OCI-LY7 (cell line): ENCODE data around the gene RIN1. TPM values are rescaled to one million over a fixed set of nuclear protein-coding genes. Genes with fewer than 3 reads are reported as not detected.

Experiments used
- BruUV-seq: library from RNA; stranded (reverse); fragments of 400-500 nt; replicated peaks from 2 replicates; lab custom pipeline; 2021; lab: Mats Ljungman, UMichigan
- CTCF ChIA-PET: fragments of 300-600 bp; sonication (Branson Sonifier 250); formaldehyde crosslinking; loops from one replicate; lab custom pipeline; 2022; ENCODE audit warnings: antibody characterized with exemption; ENCODE audit not compliant: unreplicated experiment; lab: Charles Lee
- POLR2A ChIA-PET: fragments of 300-600 bp; sonication (Branson Sonifier 250); formaldehyde crosslinking; loops from one replicate; lab custom pipeline; 2022; ENCODE audit warnings: antibody characterized with exemption; lab: Charles Lee
- DNase-seq: peaks from one replicate; pipeline ENCODE4 v3.0.0-alpha.2; 2015; ENCODE audit warnings: low spot score
- H2AFZ ChIP-seq: fragments of 200-600 bp; sonication (generic), shearing (Covaris generic); 2 replicates; pipeline ENCODE4 v1.6.1; 2014; ENCODE audit warnings: mild to moderate bottlenecking, antibody characterized with exemption, low read length, moderate library complexity
- H3K27ac ChIP-seq: fragments of 200-600 bp; sonication (generic); 2 replicates; pipeline ENCODE4 v1.5.1; 2014; ENCODE audit warnings: mixed run types, low read depth, mild to moderate bottlenecking, moderate library complexity, low read length, inconsistent platforms; ENCODE audit not compliant: poor library complexity, severe bottlenecking
- H3K36me3 ChIP-seq: fragments of 200-600 bp; sonication (generic); 2 replicates; pipeline ENCODE4 v1.6.1; 2014; ENCODE audit warnings: mild to moderate bottlenecking, antibody characterized with exemption, low read length, moderate library complexity, mixed read lengths; ENCODE audit not compliant: insufficient read depth
- H3K4me1 ChIP-seq: fragments of 200-600 bp; sonication (generic); 2 replicates; pipeline ENCODE4 v1.5.1; 2014; ENCODE audit warnings: mild to moderate bottlenecking, low read length; ENCODE audit not compliant: insufficient read depth, poor library complexity, severe bottlenecking
- H3K4me2 ChIP-seq: fragments of 200-600 bp; sonication (generic); 2 replicates; pipeline ENCODE4 v1.6.1; 2014; ENCODE audit warnings: mild to moderate bottlenecking, low read length
- H3K4me3 ChIP-seq: fragments of 200-600 bp; sonication (generic); 2 replicates; pipeline ENCODE4 v1.5.1; 2014; ENCODE audit warnings: mild to moderate bottlenecking, low read depth, low read length; ENCODE audit not compliant: poor library complexity, severe bottlenecking
- H3K79me2 ChIP-seq: fragments of 200-600 bp; sonication (generic); 2 replicates; pipeline ENCODE4 v1.6.1; 2016; ENCODE audit warnings: low read depth, mild to moderate bottlenecking, low read length, moderate library complexity, mixed read lengths; ENCODE audit not compliant: insufficient read depth
- H3K9me2 ChIP-seq: fragments of 200-600 bp; sonication (generic); 2 replicates; pipeline ENCODE4 v1.6.1; 2016; ENCODE audit warnings: mild to moderate bottlenecking, low read length, mixed read lengths; ENCODE audit not compliant: insufficient read depth
- H3K9me3 ChIP-seq: fragments of 200-600 bp; sonication (generic); 2 replicates; pipeline ENCODE4 v1.6.1; 2014; ENCODE audit warnings: mild to moderate bottlenecking, mixed run types, low read length, mixed read lengths
- H4K20me1 ChIP-seq: fragments of 200-600 bp; sonication (generic); 2 replicates; pipeline ENCODE4 v1.6.1; 2014; ENCODE audit warnings: mild to moderate bottlenecking, antibody characterized with exemption, low read length, moderate library complexity, mixed read lengths; ENCODE audit not compliant: insufficient read depth
- EZH2phosphoT487 ChIP-seq: fragments of 200-600 bp; sonication (generic); IDR thresholded peaks from 2 replicates; pipeline ENCODE4 v1.6.1; 2018; ENCODE audit warnings: low read depth, borderline replicate concordance, mild to moderate bottlenecking, mixed run types, antibody characterized with exemption, low read length, moderate library complexity, mixed read lengths
- intact Hi-C: fragments of 100-400 bp; cut with micrococcal nuclease; formaldehyde crosslinking; loops from one replicate; pipeline ENCODE4 v1.10.0; 2022; ENCODE audit not compliant: unreplicated experiment
- total RNA-seq, 2 experiments: library from RNA; depleted of rRNA in 1 of 2; stranded (reverse); fragments of >200 nt in 1 of 2; shearing (Covaris generic) in 1 of 2; gene quantifications; 2 replicates each; pipeline ENCODE4 v1.2.3, GENCODE V29; 2014 to 2022
- TF ChIP-seq, protein P1 (sequence below): fragments of 200-600 bp; sonication (generic); conservative IDR thresholded peaks from 2 replicates; pipeline ENCODE4 v1.5.1; 2014; ENCODE audit warnings: mild to moderate bottlenecking, antibody characterized with exemption, low read length, moderate library complexity, mixed read lengths

The RIN1 gene
- total RNA-seq, 2 experiments from 2014 or later = 1.6 to 2.9 TPM

DNA sequence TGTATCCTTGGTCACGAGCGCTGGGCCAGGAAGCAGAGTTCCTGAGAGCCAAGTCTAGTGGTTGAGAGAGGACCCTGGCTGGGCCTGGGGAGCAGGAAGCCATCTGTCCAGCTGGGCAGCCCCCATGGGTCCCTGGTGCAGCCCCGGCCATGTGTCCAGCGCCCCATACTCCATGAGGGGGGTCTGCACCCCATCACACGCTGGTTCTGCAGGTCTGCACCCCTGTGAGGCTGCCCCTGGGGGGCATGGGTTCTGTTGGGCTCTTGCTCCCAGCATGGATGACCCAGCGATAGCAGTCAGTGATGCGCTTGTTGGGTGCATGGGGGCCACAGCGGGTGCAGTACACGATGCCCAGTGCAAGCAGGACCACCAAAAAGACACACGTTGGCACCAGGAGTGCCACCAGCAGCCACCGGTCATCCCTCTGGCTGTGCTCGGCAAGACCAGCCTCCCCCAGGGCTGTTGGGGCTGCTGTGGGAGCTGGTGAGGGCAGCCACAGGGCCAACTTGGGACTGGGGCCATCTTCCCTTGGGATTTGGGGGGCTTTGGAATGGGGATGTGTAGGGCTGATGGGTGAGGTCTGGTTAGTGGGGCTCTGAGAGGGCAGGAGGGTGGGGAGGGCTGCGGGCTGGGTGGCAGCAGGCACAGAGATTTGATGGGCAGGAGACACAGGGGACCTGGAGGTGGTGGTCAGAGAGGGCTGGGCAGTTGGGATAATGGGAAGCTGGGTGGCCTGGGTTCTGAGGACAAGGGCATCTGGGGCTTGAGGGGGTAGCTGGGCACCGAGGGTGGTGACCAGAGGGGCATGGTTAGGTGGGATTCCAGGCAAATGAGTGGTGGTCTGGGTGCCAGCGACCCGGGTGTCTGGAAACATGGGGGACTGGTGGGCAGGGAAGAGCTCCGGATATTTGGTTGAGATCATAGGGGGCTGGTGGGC, 21.4 kb downstream of the RIN1 start:
- no peak overlapping the region for H2AFZ ChIP-seq
- H3K9me3 ChIP-seq = no peaks in the 10 kb centered on the region
- intact Hi-C loops = loop anchor here (5.0 kb wide), 1 partner anchor 32 kb away; the partner anchor contains the start of genes B4GAT1 and BRMS1
- no TSS peak for BruUV-seq
- H3K4me2 ChIP-seq = no peak overlapping the region
- DNase-seq = no peak
- POLR2A ChIA-PET = no interaction called here
- CTCF ChIA-PET = no interaction called here
- H3K79me2 ChIP-seq = no peaks in the 10 kb centered on the region
- no peak for TF ChIP-seq EZH2phosphoT487
- TF ChIP-seq, protein P1, sequence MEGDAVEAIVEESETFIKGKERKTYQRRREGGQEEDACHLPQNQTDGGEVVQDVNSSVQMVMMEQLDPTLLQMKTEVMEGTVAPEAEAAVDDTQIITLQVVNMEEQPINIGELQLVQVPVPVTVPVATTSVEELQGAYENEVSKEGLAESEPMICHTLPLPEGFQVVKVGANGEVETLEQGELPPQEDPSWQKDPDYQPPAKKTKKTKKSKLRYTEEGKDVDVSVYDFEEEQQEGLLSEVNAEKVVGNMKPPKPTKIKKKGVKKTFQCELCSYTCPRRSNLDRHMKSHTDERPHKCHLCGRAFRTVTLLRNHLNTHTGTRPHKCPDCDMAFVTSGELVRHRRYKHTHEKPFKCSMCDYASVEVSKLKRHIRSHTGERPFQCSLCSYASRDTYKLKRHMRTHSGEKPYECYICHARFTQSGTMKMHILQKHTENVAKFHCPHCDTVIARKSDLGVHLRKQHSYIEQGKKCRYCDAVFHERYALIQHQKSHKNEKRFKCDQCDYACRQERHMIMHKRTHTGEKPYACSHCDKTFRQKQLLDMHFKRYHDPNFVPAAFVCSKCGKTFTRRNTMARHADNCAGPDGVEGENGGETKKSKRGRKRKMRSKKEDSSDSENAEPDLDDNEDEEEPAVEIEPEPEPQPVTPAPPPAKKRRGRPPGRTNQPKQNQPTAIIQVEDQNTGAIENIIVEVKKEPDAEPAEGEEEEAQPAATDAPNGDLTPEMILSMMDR = no peak
- peaks cover 42% of the 10 kb centered on the region for H3K4me1 ChIP-seq
- no peaks in the 10 kb centered on the region for H3K9me2 ChIP-seq
- H3K4me3 ChIP-seq = no peak overlapping the region
- H4K20me1 ChIP-seq = no peaks in the 10 kb centered on the region
- H3K27ac ChIP-seq = no peak overlapping the region
- no peaks in the 10 kb centered on the region for H3K36me3 ChIP-seq

DNA sequence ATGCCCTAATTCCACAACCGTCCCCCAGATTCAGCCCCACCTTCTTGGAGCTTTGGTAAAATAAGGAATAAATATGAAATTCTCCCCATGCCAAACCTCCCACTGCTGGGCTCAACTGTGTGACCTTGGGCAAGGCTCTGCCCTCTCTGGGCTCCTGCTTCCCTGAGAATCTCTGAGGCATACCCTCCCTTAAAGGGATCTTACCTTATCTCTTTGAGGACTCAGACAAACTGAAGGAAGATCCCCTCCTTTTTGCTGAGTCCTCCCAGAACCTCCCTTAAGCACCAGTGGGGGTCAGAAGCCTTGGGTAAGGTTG, 22.1 kb downstream of the RIN1 start:
- H3K4me3 ChIP-seq = no peak overlapping the region
- no peak for DNase-seq
- H4K20me1 ChIP-seq = no peaks in the 10 kb centered on the region
- CTCF ChIA-PET = no interaction called here
- H3K4me2 ChIP-seq = no peak overlapping the region
- H3K4me1 ChIP-seq = peaks cover 39% of the 10 kb centered on the region
- no peaks in the 10 kb centered on the region for H3K9me2 ChIP-seq
- H3K9me3 ChIP-seq = no peaks in the 10 kb centered on the region
- no peak overlapping the region for H2AFZ ChIP-seq
- H3K79me2 ChIP-seq = no peaks in the 10 kb centered on the region
- H3K27ac ChIP-seq = no peak overlapping the region
- POLR2A ChIA-PET = no interaction called here
- intact Hi-C loops = loop anchor here (5.0 kb wide), 1 partner anchor 33 kb away; the partner anchor contains the start of genes B4GAT1 and BRMS1
- no peaks in the 10 kb centered on the region for H3K36me3 ChIP-seq
- no TSS peak for BruUV-seq
- TF ChIP-seq, protein P1 = no peak
